ENCODE results near the gene NEXN.
A peak's percentile ranks its signal among the peaks of the same experiment; 100 is the strongest.
"Not testable (repeated sequence)": the region's sequence is repeated elsewhere in the genome, so short reads cannot be mapped to it uniquely, and the experiment has no call there.

The NEXN gene

GRCh38 chr1:77961392-77961791 is 73.0 kb downstream of the NEXN start:
- DNase-seq (ENCODE audit: low spot score) = no peak

GRCh38 chr1:77966291-77966690 is 77.9 kb downstream of the NEXN start:
- DNase-seq (ENCODE audit: low spot score) = no peak

- DNase-seq (ENCODE audit: low spot score) = no peak
These were observed 81.8 kb downstream of the NEXN start for GRCh38 chr1:77970192-77970591.

- DNase-seq (ENCODE audit: low spot score) = no peak
These were observed 83.7 kb downstream of the NEXN start for GRCh38 chr1:77972080-77972479.

- DNase-seq (ENCODE audit: low spot score) = no peak
These were observed 87.0 kb downstream of the NEXN start for GRCh38 chr1:77975386-77975785.

- no peak for DNase-seq (ENCODE audit: low spot score)
These were observed 87.5 kb downstream of the NEXN start for GRCh38 chr1:77975907-77976306.

GRCh38 chr1:77976433-77977076 is 88.1 kb downstream of the NEXN start:
- no peak for DNase-seq (ENCODE audit: low spot score)

GRCh38 chr1:77977989-77978292 is 89.5 kb downstream of the NEXN start:
- DNase-seq (ENCODE audit: low spot score) = no peak

GRCh38 chr1:77978293-77978968 is 90.0 kb downstream of the NEXN start:
- DNase-seq (ENCODE audit: low spot score) = peak; percentile 18

- peak; percentile 74 for DNase-seq (ENCODE audit: low spot score)
These were observed 90.8 kb downstream of the NEXN start, which contains the start of gene FUBP1 for GRCh38 chr1:77978969-77979876. Gene FUBP1 (minus strand): TSS chr1:77979072. CDS start chr1:77979004, 68 bp downstream.

GRCh38 chr1:77983352-77983996 is 95.0 kb downstream of the NEXN start:
- DNase-seq (ENCODE audit: low spot score) = not testable (repeated sequence)

GRCh38 chr1:77983997-77984355 is 95.6 kb downstream of the NEXN start:
- no peak for DNase-seq (ENCODE audit: low spot score)

- DNase-seq (ENCODE audit: low spot score) = no peak
These were observed 96.2 kb downstream of the NEXN start for GRCh38 chr1:77984629-77985028.

GRCh38 chr1:77986810-77987209 is 98.4 kb downstream of the NEXN start:
- DNase-seq (ENCODE audit: low spot score) = no peak

GRCh38 chr1:77987919-77988318 is 99.5 kb downstream of the NEXN start:
- DNase-seq (ENCODE audit: low spot score) = no peak

- DNase-seq (ENCODE audit: low spot score) = no peak
These were observed 101.3 kb downstream of the NEXN start for GRCh38 chr1:77989744-77990143.

- no peak for DNase-seq (ENCODE audit: low spot score)
These were observed 102.3 kb downstream of the NEXN start for GRCh38 chr1:77990629-77991204.

GRCh38 chr1:77991638-77992037 is 103.2 kb downstream of the NEXN start:
- no peak for DNase-seq (ENCODE audit: low spot score)

All from HuH-7 (cell line).